ENCODE results near the gene SHANK1.

- TF ChIP-seq POLR2A (IDR thresholded peaks at IDR 0.05; ENCODE audit: low read depth, low read length): no peak
- no peak for TF ChIP-seq POLR2AphosphoS5 (IDR thresholded peaks at IDR 0.05; ENCODE audit: low read depth, low read length)
- no peak for TF ChIP-seq PAX5 (IDR thresholded peaks at IDR 0.05; ENCODE audit: insufficient read depth, low read length, severe bottlenecking)
These were observed 55.4 kb downstream of the SHANK1 start for GRCh38 chr19:50664204-50664603.

Data from GM12891 (cell line).